MM.1S (cell line): Measurements from ENCODE around the gene DAB2IP.

ENCODE experiments used
- EZH2 ChIP-seq: fragments of 300-600 bp; sonication (generic); optimal IDR thresholded peaks from 2 replicates; pipeline ENCODE3; 2017; ENCODE audit warnings: low read depth, mild to moderate bottlenecking, antibody characterized with exemption, low read length, mixed read lengths
- TF ChIP-seq, protein P1 (sequence below): fragments of 300-600 bp; sonication (generic); IDR thresholded peaks from 2 replicates; pipeline ENCODE4 v1.5.1; 2016; ENCODE audit warnings: antibody characterized with exemption, low read length, mixed read lengths

DNA sequence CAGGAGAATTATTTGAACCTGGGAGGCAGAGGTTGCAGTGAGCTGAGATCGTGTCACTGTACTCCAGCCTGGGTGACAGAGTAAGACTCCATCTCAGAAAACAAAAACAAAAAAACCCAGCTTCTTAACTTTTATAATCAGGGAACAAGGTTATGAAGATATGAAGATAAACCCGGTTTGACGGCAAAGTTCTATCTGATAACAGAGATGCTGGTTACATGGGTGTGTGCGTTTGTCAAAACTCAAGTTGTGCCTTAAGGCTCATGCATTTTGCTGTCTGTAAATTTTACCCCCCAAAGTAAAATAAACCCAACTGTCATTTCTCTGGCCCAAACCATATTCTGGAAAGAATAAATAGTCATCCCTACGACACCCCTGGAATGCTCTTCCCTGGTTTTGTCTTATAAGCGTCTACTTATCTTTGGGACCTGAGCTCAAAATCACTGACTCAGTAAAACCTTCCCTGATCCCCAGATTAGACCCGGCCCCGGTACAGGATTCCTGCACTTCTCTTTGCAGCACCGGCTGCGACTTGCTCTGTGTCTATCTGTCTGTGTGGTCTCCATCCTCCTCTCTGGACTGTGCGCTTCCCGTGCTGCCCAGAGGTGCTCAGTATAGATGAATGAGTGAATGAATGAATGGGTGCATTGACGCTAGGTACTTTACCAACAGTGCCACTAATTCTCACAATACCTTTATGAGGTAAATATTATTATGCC, 172.2 kb downstream of the DAB2IP start:
- TF ChIP-seq, protein P1, sequence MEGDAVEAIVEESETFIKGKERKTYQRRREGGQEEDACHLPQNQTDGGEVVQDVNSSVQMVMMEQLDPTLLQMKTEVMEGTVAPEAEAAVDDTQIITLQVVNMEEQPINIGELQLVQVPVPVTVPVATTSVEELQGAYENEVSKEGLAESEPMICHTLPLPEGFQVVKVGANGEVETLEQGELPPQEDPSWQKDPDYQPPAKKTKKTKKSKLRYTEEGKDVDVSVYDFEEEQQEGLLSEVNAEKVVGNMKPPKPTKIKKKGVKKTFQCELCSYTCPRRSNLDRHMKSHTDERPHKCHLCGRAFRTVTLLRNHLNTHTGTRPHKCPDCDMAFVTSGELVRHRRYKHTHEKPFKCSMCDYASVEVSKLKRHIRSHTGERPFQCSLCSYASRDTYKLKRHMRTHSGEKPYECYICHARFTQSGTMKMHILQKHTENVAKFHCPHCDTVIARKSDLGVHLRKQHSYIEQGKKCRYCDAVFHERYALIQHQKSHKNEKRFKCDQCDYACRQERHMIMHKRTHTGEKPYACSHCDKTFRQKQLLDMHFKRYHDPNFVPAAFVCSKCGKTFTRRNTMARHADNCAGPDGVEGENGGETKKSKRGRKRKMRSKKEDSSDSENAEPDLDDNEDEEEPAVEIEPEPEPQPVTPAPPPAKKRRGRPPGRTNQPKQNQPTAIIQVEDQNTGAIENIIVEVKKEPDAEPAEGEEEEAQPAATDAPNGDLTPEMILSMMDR: no peak
- no peak for TF ChIP-seq EZH2
